ENCODE measurements around the gene RASA3. TPM values are rescaled to one million over a fixed set of nuclear protein-coding genes. Genes with fewer than 3 reads are reported as not detected.

The RASA3 gene
- total RNA-seq, 1 experiment from 2014 or later = 22.8 TPM

- no peak for DNase-seq (ENCODE audit: low read depth)
Measured at GRCh38 chr13:114007566-114007965, 124.9 kb downstream of the RASA3 start.

DNA sequence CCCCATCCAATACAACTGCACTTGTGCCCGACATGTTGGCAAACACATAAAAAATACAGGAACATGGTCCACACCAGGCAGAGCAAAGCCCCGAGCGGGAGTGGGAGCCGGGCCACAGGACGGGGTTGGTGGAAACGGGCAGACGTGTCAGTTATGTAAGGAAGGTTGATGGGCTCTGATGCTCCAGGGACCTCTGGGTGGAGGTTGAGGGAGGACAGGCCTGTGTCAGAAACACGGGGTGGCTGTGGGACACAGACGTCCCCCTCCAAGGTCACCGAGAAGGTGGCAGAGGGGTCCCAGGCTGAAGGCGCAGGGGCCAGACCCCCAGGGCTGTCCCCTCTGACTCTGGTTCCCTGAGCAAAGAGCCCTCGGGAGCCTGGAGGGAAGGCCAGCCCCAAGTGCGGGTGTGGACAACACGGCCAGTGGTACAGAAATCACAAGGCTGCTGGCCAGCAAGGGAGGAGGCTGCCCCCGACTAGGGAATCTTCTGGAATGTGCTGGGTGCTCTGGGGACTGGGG is 127.2 kb downstream of the RASA3 start:
- DNase-seq (ENCODE audit: low read depth) = no peak

DNA sequence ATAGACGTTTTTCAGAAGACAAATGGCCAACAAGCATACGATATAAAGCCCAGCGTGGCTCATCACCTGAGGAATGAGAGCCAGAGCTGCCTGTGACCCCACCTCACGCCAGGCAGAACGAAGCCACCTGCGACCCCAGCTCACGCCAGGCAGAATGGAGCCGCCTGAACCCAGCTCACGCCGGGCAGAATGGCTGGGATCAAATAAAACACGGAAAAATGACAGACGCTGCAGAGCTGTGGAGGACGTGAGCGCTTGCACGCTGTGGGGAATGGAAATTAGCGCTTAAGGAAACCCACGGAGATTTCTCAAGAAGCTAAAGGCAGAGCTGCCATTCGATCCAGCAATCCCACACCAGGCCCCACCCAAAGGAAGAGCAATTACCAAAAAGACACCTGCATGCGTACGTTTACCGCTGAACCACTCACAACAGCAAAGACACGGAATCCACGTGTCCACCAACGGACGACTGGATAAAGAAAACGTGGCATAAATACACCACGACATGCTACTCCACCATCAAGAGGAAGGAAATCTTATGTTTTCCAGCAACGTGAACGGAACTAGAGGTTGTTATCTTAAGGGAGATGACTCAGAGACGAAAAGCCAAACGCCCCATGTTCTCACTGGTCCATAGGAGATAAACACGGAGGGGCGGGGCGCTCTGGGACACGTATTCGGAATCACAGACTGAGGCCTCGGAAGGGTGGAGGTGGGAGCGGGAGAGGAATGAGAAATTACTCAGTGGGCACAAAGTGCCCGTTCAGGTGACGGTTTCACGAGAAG is 127.8 kb downstream of the RASA3 start:
- DNase-seq (ENCODE audit: low read depth) = no peak

DNA sequence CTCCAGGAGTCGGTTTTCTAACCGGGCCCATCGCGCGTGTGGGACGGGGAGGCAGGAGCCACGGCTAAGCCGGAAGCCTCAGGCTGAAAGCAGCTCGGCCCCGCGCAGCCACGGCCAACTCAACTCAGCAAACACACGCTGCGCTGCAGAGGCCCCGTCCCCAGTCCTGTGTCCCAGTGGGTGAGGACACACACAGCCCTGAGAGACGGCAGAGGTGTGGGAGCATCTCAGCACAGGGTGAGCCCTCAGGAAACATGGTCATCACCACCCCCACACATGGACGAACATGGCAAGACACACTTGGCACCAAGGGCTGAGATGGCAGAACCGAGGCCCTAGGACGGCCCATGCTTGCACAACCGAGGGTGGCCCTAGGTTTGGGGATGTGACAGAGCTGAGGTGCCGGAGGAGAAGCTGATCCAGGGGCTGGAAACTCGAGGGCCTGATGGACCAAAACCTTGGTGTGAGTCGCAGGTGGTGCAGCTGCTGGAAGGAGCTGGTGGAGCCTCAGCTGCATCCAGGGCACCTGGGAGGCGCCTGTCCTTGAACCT is 129.6 kb downstream of the RASA3 start:
- DNase-seq (ENCODE audit: low read depth) = no peak

DNA sequence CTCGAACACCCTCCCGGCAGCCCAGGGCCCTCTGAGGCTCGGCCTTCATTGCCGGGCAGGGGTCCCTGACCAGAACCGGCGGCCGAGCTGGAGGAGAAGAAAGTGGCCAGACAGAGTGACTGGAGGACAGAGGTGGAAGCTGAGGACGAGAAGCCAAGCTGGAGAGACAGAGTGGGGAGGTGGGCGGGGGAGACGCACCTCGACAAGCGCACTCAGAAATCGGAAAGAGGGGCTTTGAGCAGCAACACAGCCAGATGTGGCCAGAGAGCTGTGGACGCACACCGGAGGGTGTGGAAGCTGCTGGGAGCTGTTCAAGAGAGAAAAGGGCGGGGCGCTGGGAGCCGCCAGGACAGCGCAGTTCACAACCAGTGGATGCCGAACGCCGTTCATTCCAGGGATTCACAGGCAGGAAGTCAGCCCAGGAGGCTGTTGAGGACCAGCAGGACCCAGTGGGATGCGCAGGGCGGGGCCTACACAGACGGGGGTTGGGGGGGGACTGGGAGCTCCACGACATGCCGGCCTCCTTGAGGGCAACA is 130.3 kb downstream of the RASA3 start:
- DNase-seq (ENCODE audit: low read depth) = no peak

DNA sequence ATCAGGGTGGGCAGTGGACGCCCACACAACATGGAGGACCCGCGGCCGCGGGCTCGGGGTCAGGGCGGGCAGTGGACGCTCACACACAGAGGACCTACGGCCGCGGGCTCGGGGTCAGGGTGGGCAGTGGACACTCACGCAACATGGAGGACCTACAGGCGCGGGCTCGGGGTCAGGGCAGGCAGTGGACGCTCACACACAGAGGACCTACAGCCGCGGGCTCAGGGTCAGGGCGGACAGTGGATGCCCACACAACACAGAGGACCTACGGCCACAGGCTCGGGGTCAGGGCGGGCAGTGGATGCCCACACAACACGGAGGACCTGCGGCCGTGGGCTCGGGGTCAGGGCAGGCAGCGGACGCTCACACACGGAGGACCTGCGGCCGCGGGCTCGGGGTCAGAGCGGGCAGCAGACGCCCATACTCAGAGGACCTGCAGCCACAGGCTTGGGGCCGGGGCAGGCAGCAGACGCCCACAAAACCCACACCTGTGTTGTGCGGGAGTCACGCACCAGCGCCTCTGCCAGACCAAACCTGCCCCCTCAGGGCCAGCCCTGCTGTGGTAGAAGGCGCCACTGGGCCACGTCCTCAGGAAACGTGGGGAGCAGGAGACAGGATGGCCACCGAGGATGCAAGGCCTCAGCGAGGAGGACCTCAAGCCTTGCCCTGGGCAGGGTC is 131.0 kb downstream of the RASA3 start:
- no peak for DNase-seq (ENCODE audit: low read depth)

DNA sequence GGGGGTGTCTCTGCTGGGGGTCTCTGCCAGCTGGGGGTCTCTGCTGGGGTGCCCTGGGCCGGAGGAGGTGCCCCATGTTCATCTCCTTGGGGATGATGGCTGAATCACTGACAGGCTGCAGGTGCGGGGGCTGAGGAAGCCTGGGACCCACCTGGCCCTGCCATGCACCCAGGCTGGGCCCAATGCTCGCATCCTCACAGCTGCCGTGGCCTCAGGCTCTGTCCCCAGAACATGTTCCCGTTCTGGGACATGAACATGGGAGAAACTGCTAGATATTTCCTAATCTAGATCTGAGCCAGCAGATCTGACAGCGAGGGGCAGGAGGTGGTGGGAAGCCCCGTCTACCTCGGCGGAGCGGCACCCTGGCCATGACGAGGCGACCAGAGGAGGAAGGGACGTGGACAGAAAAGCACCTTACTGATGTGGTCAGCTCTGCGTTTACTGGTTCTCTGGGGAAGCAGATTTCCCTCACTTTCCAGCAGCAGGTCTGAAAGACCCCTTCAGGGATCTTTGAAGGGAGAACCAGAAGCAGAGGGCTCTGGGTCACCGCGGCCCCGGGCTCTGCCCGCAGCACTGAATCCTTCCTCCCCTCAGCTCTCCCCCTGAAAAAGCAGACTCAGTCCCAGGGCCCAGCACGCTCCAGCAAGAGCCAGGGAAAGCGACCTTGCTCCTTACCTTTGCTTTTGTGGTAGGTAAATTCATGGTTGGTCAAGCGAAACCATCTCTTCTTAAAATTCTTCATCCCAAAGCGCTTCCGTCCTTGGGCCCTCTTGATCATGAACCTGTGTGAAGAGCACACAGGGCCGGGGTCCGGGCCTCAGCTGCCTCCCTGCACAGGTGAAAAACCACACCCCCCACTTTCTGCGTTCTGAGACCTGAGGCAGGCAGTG is 132.0 kb downstream of the RASA3 start:
- DNase-seq (ENCODE audit: low read depth) = no peak

DNA sequence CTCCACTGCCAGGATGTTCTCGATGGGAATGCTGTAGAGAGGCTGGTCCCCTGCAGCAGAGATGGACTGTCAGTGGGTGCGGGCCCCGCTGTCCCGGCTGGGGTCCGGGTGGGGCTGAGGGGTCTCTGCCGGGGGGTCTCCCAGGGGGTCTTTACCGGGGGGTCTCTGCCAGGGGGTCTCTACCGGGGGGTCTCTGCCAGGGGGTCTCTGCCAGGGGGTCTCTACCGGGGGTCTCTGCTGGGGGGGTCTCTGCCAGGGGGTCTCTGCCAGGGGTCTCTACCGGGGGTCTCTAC is 132.9 kb downstream of the RASA3 start:
- DNase-seq (ENCODE audit: low read depth) = no peak

DNA sequence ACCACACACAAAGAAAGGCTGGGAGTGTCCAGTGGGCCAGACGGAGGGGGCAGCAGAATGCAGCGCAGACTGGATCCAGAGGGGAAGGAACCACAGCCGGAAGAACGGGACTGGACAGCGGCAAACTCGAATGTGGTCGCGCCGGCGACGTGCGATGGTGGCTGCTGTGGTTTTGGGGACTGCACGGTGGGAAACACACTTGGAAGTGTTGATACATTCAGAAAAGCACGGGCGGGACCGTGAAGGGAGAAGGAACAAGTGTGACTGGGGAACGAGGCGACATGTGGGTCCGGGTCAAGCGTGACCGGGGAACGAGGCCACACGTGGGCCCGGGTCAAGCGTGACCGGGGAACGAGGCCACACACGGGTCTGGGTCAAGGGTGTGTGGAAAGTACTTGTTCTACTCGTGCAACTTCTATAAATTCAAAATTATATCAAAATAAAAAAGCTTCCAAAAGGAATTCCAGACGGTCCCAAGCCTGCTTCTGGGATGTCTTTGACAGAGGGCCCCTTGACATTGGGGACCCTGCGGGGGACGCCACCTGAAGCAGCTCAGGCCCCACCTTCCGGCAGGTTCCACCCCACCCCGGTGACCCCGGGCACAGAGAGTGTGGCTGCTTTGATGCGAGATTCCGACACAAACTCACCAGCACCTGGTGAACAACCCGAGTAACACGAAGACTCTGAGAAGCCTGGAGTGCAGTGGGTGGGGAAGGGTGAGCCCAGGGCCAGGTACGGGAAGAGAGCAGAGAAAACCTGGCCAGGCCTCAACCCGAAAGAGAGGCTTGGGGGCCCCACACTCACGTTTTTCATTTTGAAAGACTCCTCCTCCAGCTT is 133.4 kb downstream of the RASA3 start:
- DNase-seq (ENCODE audit: low read depth) = no peak

- DNase-seq (ENCODE audit: low read depth) = peak; percentile 81
Measured at GRCh38 chr13:113997845-113998751, 134.3 kb downstream of the RASA3 start.

DNA sequence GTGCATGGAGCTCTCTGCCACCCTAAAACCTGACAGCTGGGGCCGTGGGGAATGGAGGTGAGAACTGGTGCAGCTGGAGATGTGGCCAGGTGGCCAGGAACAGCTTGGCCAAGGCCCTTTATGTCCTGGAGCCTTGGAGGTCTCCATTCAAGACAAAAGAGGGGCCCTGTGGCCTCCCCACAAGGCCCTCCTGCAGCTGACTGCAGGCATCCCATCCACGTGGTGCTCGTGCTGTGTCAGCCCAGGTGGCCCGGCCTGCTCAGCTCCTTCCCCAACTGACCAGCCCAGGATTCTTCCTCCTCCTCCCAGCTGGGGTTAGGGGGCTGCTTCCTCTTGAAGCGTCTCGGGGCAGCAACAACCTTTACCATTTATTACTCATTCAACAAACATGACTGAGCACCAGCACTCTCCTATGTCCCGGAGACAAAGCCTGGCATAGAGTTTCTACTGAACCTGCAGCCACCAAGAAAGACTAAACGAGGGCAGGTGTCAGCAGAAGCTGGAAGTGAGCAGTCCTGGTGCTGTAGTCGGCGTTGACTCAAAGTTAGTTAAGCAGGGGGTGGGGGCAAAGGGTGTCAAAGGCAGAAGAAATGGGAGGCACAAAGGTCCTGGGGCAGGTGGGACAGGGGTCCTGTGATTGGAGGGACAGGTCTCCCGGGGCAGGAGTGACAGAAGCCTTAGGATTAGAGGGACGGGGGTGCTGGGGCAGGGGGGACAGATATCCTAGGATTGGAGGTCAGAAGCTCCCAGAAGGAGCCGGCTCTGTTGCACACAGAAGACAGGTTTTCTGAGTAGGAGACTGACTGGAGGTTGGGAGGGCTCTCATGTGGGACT is 135.3 kb downstream of the RASA3 start:
- DNase-seq (ENCODE audit: low read depth) = no peak

- DNase-seq (ENCODE audit: low read depth) = no peak
Measured at GRCh38 chr13:113996081-113996911, 136.1 kb downstream of the RASA3 start.

GRCh38 chr13:113995051-113995601 is 137.3 kb downstream of the RASA3 start:
- DNase-seq (ENCODE audit: low read depth) = no peak

- DNase-seq (ENCODE audit: low read depth) = no peak
Measured at GRCh38 chr13:113992276-113993005, 140.0 kb downstream of the RASA3 start.

GRCh38 chr13:113991676-113992179 is 140.7 kb downstream of the RASA3 start:
- DNase-seq (ENCODE audit: low read depth) = no peak

GRCh38 chr13:113991191-113991669 is 141.2 kb downstream of the RASA3 start:
- no peak for DNase-seq (ENCODE audit: low read depth)
